Aorta (tissue), 5 donors: Measurements from ENCODE around the gene LGI2. TPM values are rescaled to one million over a fixed set of nuclear protein-coding genes. Genes with fewer than 3 reads are reported as not detected.
"Not testable (repeated sequence)": the region's sequence is repeated elsewhere in the genome, so short reads cannot be mapped to it uniquely, and the experiment has no call there.

Source experiments
- ATAC-seq: fragments of 200-7000 bp; cut with Tn5 transposase; one replicate; pipeline ENCODE4 v1.9.1; 2022; ENCODE audit warnings: moderate library complexity; ENCODE audit not compliant: low FRiP score
- DNase-seq, 2 donors: peaks; one replicate each; pipeline ENCODE4 v3.0.0-alpha.2; 2020
- H3K27ac ChIP-seq, 2 donors: one replicate each; pipeline ENCODE4 v1.5.1; 2013; ENCODE audit warnings: low read length in 2 of 2, mild to moderate bottlenecking in 2 of 2, moderate library complexity in 2 of 2, control low read depth in 1 of 2, inconsistent platforms in 1 of 2, low read depth in 1 of 2
- H3K27me3 ChIP-seq, 2 donors: one replicate each; pipeline ENCODE4 v1.6.1; 2013; ENCODE audit warnings: control low read depth in 1 of 2, low read length in 1 of 2, mild to moderate bottlenecking in 1 of 2, moderate library complexity in 1 of 2; ENCODE audit not compliant: insufficient read depth in 2 of 2, control insufficient read depth in 1 of 2
- H3K36me3 ChIP-seq, 2 donors: one replicate each; pipeline ENCODE4 v1.6.1; 2013; ENCODE audit warnings: control low read depth in 1 of 2, low read length in 1 of 2, mild to moderate bottlenecking in 1 of 2; ENCODE audit not compliant: insufficient read depth in 2 of 2, control insufficient read depth in 1 of 2
- H3K4me1 ChIP-seq, 2 donors: one replicate each; pipeline ENCODE4 v1.6.1; 2013; ENCODE audit warnings: low read length in 2 of 2, control low read depth in 1 of 2, mild to moderate bottlenecking in 1 of 2, moderate library complexity in 1 of 2; ENCODE audit not compliant: insufficient read depth in 2 of 2, control insufficient read depth in 1 of 2
- H3K4me3 ChIP-seq, 2 donors: one replicate each; pipeline ENCODE4 v1.5.1; 2013; ENCODE audit warnings: low read length in 2 of 2, control low read depth in 1 of 2, mild to moderate bottlenecking in 1 of 2
- H3K9me3 ChIP-seq: one replicate; pipeline ENCODE4 v1.6.1; 2013; ENCODE audit warnings: mild to moderate bottlenecking, low read length; ENCODE audit not compliant: control insufficient read depth
- WGBS, 2 donors: extraction: QIAGEN DNeasy Blood & Tissue Kit; methylation state at CpG; one replicate each; pipeline ENCODE4 v1.1.7; 2013; 5-methylcytosine and 5-hydroxymethylcytosine counted together
- intact Hi-C, 2 donors: fragments of 100-400 bp; cut with DNase I; formaldehyde crosslinking; loops; one replicate each; pipeline versions ENCODE4 v1.14.2 to v1.15.0; 2022
- polyA plus RNA-seq, 2 donors: library from polyadenylated mRNA; stranded (reverse); fragments of 200-250 nt; gene quantifications; one replicate each; pipeline ENCODE4 v1.2.3, GENCODE V29; 2013
- total RNA-seq, 2 donors: library from RNA; stranded (reverse); fragmentation: NEBNext Ultra II Directional; extraction: Animal tissue kit (Norgen Biotek cat#: 25700); gene quantifications; one replicate each; pipeline ENCODE4 v1.2.1, GENCODE V29; 2021
- donor health status: healthy with polysubstance abuse.
- donor health status: Bipolar disorder and iron deficiency.
- donor health status: DM: no; HTN: no; CAD: no.
- donor health status: DM: no; HTN: no; CAD: no.
- donor health status: DM: yes; HTN: yes; CAD: no.

LGI2 gene
- total and polyA plus RNA-seq, 4 donors: 0.79 to 13.7 (median 5.6) TPM

GRCh38 chr4:25065932-25066590 lies 35.3 kb upstream of the LGI2 start:
- Histone ChIP-seq H3K4me3 (no peak overlapping the region), H3K27me3 (no peaks in the 10 kb centered on the region), H3K27ac (no peak overlapping the region), H3K4me1 (no peaks in the 10 kb centered on the region), H3K9me3 (no peaks in the 10 kb centered on the region), H3K36me3 (no peaks in the 10 kb centered on the region)
- intact Hi-C loops: loop anchor here in 1 of 2 donors (10.0 kb wide), 1 partner anchor 69 kb away; no protein-coding TSS in a partner anchor
- 94 to 96% methylated on average over 7 of the region's 7 CpGs for WGBS, 2 donors
- ATAC-seq: no peak
- no peak for DNase-seq

GRCh38 chr4:25065431-25065858 lies 34.7 kb upstream of the LGI2 start:
- no peak for DNase-seq
- Histone ChIP-seq H3K4me1 (no peaks in the 10 kb centered on the region), H3K36me3 (no peaks in the 10 kb centered on the region), H3K27ac (no peak overlapping the region), H3K4me3 (no peak overlapping the region), H3K9me3 (no peaks in the 10 kb centered on the region), H3K27me3 (no peaks in the 10 kb centered on the region)
- ATAC-seq: no peak
- 51 to 58% methylated on average over 5 of the region's 5 CpGs for WGBS, 2 donors
- intact Hi-C loops: loop anchor here in 1 of 2 donors (10.0 kb wide), 1 partner anchor 69 kb away; no protein-coding TSS in a partner anchor

- not testable (repeated sequence) for H3K4me3 ChIP-seq, H3K27me3 ChIP-seq, H3K27ac ChIP-seq, DNase-seq, ATAC-seq, H3K4me1 ChIP-seq, H3K9me3 ChIP-seq, H3K36me3 ChIP-seq
- 95 to 100% methylated on average over 1 of the region's 1 CpG for WGBS, 2 donors
- intact Hi-C loops: loop anchor here in 1 of 2 donors (10.0 kb wide), 1 partner anchor 70 kb away; no protein-coding TSS in a partner anchor
Observed at GRCh38 chr4:25064447-25064846, 33.7 kb upstream of the LGI2 start.

GRCh38 chr4:25063116-25063515 lies 32.4 kb upstream of the LGI2 start:
- no peaks in the 10 kb centered on the region for H3K9me3 ChIP-seq
- intact Hi-C loops: loop anchor here in 1 of 2 donors (10.0 kb wide), 1 partner anchor 72 kb away; no protein-coding TSS in a partner anchor
- 46 to 48% methylated on average over 3 of the region's 3 CpGs for WGBS, 2 donors

GRCh38 chr4:25062098-25062497 lies 31.4 kb upstream of the LGI2 start:
- Histone ChIP-seq H3K27me3 (no peaks in the 10 kb centered on the region), H3K4me1 (no peaks in the 10 kb centered on the region), H3K9me3 (no peaks in the 10 kb centered on the region), H3K4me3 (no peak overlapping the region), H3K27ac (no peak overlapping the region), H3K36me3 (no peaks in the 10 kb centered on the region)
- no peak for DNase-seq
- no peak for ATAC-seq
- intact Hi-C loops: loop anchor here in 1 of 2 donors (10.0 kb wide), 1 partner anchor 73 kb away; no protein-coding TSS in a partner anchor
- WGBS, 2 donors: 96 to 100% methylated on average over 1 of the region's 1 CpG

More at GRCh38 chr4:25063116-25063515, 32.4 kb upstream of the LGI2 start:
- no peak overlapping the region for H3K27ac ChIP-seq
- no peaks in the 10 kb centered on the region for H3K4me1 ChIP-seq
- H3K4me3 ChIP-seq: no peak overlapping the region
- no peaks in the 10 kb centered on the region for H3K36me3 ChIP-seq
- DNase-seq (no peak), ATAC-seq (no peak)
- no peaks in the 10 kb centered on the region for H3K27me3 ChIP-seq

- H3K27me3 ChIP-seq: no peaks in the 10 kb centered on the region
- no peak for ATAC-seq
- 92 to 96% methylated on average over 4 of the region's 4 CpGs for WGBS, 2 donors
- intact Hi-C loops: loop anchor here in 1 of 2 donors (10.0 kb wide), 1 partner anchor 73 kb away; no protein-coding TSS in a partner anchor
- H3K27ac ChIP-seq: peak overlapping the region in 1 of 2 donors; percentile 2
- no peak overlapping the region for H3K4me3 ChIP-seq
- DNase-seq: no peak
- H3K9me3 ChIP-seq: no peaks in the 10 kb centered on the region
- H3K4me1 ChIP-seq: no peaks in the 10 kb centered on the region
- H3K36me3 ChIP-seq: no peaks in the 10 kb centered on the region
Observed at GRCh38 chr4:25061602-25062001, 30.9 kb upstream of the LGI2 start.

- H3K27ac ChIP-seq: peak overlapping the region in 1 of 2 donors; percentile 57
Observed at GRCh38 chr4:25060963-25061340, 30.2 kb upstream of the LGI2 start.

GRCh38 chr4:25060241-25060962 lies 29.7 kb upstream of the LGI2 start:
- Histone ChIP-seq H3K36me3 (no peaks in the 10 kb centered on the region), H3K9me3 (no peaks in the 10 kb centered on the region), H3K27ac (peak overlapping the region in 1 of 2 donors; percentile 33), H3K27me3 (no peaks in the 10 kb centered on the region), H3K4me1 (no peaks in the 10 kb centered on the region), H3K4me3 (no peak overlapping the region)
- ATAC-seq: peak; percentile 75
- intact Hi-C loops: loop anchor here in 1 of 2 donors (10.0 kb wide), 1 partner anchor 74 kb away; no protein-coding TSS in a partner anchor
- WGBS, 2 donors: 5 to 8% methylated on average over 8 of the region's 8 CpGs
- DNase-seq: no peak

More at GRCh38 chr4:25060963-25061340, 30.2 kb upstream of the LGI2 start:
- ATAC-seq (peak; percentile 42), DNase-seq (no peak)
- intact Hi-C loops: loop anchor here in 1 of 2 donors (10.0 kb wide), 1 partner anchor 74 kb away; no protein-coding TSS in a partner anchor
- H3K36me3 ChIP-seq: no peaks in the 10 kb centered on the region
- H3K4me1 ChIP-seq: no peaks in the 10 kb centered on the region
- H3K27me3 ChIP-seq: no peaks in the 10 kb centered on the region
- 25 to 34% methylated on average over 5 of the region's 5 CpGs for WGBS, 2 donors
- no peak overlapping the region for H3K4me3 ChIP-seq
- H3K9me3 ChIP-seq: no peaks in the 10 kb centered on the region
